ENCODE measurements around the gene RAVER2.
"Not testable (repeated sequence)": the region's sequence is repeated elsewhere in the genome, so short reads cannot be mapped to it uniquely, and the experiment has no call there.

RAVER2 gene

DNA sequence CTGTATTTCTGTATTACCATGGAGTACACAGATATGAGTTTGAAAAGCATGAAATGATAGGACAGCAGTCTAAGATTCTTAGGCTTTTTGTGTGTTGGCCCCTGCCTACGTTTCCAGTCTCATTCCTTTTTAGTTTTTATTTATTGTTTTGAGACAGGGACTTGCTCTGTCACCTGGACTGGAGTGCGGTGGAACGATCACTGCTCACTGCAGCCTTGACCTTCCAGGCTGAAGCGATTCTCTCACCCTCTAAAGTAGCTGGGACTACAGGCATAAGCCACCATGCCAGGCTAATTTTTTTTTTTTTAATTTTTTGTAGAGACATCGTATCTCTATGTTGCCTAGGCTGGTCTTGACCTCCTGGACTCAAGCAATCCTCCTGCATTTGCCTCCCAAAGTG is 3.8 kb downstream of the RAVER2 start:
- DNase-seq, result no peak

- no peak for DNase-seq
These were observed 5.2 kb downstream of the RAVER2 start for GRCh38 chr1:64750092-64750491.

DNA sequence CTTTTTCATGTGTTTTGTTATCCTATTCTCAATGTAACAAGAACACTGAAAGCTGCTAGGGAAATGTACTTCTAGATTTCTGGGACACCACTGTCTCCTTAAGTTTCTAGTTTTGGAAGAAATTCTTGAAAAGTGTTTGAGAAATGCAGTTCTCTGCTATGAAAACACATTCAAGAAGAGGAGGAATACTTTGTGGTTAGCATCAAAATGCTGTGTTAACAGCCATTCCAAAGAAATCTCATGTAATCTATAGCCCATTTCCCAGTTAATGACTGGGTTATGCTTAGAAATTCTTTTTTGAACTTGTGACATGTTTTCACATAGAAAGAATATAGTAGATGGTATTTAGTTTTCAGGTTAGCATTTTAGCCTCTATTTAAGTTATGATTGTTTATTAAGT is 6.0 kb downstream of the RAVER2 start:
- DNase-seq, result no peak

DNA sequence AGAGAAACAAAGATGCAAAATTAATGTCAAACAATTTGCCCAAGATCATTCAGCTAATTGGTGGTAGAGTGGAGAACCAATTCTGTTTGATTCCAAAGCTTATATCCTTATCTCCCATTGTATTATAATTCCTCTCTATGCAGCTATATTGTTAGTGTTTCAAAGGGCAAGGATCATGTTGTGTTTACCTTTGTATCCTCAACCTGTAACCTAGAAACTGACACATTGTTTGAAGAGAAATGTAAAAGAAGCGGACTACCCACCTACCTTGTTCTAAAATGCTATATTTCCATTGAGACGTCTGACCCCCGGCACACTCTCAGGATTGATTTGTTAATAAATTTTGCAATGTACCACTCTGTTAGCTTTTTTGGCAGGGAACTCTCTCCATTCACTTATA is 9.3 kb downstream of the RAVER2 start:
- DNase-seq, result no peak

GRCh38 chr1:64755361-64755760 is 10.5 kb downstream of the RAVER2 start:
- no peak for DNase-seq

DNA sequence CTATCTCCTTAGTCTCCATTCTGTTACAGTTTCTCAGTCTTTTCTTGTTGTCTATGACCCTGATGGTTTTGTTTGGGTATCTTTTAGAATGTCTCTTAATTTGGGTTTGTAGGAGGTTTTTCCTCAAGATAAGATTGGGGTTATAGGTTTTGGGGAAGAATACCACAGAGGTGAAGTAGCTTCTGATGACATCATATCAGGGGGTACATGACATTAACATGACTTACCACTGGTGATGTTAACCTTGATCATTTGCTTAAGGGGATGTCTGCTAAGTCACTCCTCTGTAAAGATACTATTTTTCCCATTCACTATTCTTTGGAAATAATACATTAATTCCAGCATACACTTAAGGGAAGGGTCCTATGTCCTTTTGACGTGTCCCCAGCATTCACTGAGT is 11.9 kb downstream of the RAVER2 start:
- DNase-seq, result no peak

DNA sequence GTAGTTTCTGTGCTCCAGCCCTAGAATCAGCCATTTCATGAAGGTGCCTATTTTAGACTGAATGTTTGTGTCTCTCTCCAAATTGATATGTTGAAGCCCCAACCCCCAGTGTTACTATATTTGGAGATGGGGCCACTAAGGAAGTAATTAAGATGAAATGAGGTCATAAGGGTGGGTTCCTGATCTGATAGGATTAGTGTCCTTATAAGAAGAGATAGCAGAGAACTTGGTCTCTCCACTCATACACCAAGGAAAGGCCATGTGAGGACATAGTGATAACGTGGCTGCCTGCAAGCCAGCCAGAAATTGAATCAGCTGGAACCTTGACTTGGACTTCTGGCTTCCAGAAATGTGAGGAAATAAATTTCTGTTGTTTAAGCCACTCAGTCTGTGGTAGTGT is 12.3 kb downstream of the RAVER2 start:
- DNase-seq, result no peak

GRCh38 chr1:64758233-64758632 is 13.4 kb downstream of the RAVER2 start:
- DNase-seq, result no peak

GRCh38 chr1:64759968-64760367 is 15.1 kb downstream of the RAVER2 start:
- DNase-seq, result no peak

- DNase-seq, result no peak
These were observed 20.1 kb downstream of the RAVER2 start for GRCh38 chr1:64765012-64765411.

DNA sequence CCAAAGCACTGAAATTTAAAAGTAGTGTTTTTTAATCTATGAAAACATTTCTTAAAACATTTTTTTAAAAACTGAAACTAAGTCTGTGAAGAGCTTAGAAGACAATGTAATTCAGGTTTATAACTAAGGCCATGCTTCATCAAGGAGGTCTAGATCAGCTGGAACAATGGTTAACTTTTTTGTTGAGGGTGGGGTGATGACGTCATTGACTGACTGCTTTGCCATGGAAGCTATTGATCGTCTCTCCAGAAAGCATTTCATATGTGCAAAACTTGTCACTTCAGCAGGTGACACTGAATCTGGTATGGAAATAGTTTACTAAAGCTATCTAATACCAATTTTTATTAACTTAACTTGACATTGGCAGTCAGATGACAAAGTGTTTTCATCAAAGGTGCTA is 21.0 kb downstream of the RAVER2 start:
- no peak for DNase-seq

GRCh38 chr1:64766429-64766828 is 21.6 kb downstream of the RAVER2 start:
- DNase-seq, result no peak

DNA sequence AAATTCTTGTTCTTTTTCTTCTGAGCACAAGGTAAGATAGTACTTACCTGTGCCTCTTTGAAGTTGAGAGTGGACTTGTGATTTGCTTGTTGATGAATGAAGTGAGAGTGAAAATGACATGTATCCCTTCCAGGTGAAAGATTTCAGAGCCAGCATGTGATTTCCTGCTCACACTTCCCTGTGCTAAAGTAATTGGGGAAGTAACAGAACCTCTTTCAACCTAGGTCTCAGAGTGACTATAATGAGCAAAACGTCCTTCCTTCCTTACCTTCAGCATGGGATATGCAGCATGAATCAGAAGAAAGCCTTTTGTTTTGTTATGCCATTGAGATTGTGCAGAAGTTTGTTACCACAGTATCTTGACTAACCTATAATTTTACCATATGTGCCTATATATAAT is 24.6 kb downstream of the RAVER2 start:
- no peak for DNase-seq

DNA sequence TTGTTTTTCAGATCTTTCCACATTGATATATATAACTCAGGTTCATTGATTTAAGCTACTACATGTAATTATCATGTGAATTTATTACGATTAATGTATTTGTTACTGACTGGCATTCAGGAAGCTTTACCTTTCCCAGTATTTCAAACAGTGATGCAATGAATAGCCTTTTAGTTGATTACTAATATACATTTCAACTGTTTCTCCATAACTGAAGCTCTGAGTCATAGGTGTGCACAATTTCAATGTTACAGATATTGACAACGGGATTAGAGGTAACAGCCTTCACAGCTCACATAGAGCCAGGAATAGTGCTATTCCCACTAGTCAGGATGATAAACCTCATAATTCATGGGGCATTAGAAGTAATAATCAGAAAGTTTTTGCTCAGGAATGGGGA is 25.1 kb downstream of the RAVER2 start:
- no peak for DNase-seq

GRCh38 chr1:64773306-64773705 is 28.4 kb downstream of the RAVER2 start:
- not testable (repeated sequence) for DNase-seq

GRCh38 chr1:64775113-64775512 is 30.2 kb downstream of the RAVER2 start:
- DNase-seq, result no peak

- not testable (repeated sequence) for DNase-seq
These were observed 37.2 kb downstream of the RAVER2 start for GRCh38 chr1:64782044-64782443.

DNA sequence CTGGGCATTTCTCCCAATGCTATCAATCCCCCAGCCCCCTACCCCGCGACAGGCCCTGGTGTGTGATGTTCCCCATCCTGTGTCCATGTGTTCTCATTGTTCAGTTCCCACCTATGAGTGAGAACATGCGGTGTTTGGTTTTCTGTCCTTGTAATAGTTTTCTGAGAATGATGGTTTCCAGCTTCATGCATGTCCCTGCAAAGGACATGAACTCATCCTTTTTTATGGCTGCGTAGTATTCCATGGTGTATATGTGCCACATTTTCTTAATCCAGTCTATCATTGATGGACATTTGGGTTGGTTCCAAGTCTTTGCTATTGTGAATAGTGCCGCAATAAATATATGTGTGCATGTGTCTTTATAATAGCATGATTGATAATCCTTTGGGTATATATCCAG is 38.0 kb downstream of the RAVER2 start:
- DNase-seq, result not testable (repeated sequence)

DNA sequence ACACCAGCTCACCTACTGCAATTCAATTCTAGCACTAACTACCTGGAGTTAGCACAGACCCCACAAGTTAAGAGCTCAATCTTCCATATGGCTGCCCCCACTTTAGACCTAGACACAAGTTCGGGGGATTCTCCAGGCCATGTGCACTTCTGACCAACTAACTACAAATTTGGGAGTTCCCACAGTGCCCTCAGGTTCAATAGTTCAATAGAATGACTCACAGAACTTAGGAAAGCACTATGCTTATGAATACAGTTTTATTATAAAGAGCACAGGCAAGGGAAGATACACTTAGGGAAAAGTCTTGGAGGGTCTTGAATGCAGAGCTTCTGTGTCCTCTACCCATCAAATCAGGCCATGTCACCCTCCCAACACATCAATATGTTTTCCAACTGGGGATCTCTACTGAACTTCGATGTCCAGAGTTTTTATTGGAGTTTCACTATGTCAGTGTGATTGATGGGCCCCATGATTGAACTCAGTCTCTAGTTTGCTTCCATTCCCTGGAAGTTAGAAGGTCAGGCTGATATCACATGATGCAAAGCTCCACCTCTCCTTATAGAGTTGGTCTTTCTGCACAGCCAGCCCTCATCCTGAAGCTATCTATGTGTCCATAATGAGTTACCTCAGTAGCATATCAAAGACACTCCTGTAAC is 46.1 kb downstream of the RAVER2 start:
- DNase-seq, result no peak

DNA sequence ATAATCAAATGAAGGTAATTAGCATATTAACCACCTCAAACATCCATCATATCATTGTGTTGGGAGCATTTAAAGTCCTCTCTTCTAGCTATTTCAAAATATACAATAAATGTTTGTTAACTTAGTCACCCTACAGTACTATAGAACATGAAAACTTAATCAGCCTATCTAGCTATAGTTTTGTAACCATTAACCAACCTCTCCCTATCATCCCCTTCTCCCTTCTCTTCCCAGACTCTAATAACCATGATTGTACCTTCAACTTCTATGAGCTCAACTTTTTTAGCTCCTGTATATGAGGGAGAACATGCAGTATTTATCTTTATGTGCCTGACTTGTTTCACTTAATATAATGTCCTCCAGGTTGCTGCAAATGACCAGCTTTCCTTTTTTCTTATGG is 54.0 kb downstream of the RAVER2 start:
- no peak for DNase-seq

DNA sequence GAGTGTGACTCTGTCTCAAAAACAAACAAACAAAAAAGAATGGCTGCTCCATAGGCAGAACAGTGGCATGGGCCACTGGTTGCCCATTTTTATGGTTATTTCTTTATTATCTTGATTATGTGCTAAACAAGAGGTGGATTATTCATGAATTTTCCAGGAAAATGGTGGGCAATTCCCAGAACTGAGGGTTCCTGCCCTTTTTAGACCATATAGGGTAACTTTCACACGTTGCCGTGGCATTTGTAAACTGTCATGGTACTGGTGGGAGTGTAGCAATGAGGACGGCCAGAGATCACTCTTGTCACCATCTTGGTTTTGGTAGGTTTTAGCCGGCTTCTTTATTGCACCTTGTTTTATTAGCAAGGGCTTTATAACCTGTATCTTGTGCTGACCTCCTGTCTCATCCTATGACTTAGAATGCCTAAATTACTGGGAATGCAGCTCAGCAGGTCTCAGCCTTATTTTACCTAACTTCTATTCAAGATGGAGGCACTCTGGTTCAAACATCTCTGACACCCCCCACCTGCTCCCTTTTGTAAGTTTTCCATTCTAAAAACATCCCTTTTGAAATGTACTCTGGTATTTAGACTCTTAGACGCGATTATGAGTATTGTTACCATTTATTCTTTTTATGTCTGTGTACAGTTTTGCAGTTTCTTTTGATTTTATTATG is 57.1 kb downstream of the RAVER2 start:
- DNase-seq, result no peak

GRCh38 chr1:64809309-64809708 is 64.4 kb downstream of the RAVER2 start:
- no peak for DNase-seq

GRCh38 chr1:64810001-64810400 is 65.1 kb downstream of the RAVER2 start:
- no peak for DNase-seq

DNA sequence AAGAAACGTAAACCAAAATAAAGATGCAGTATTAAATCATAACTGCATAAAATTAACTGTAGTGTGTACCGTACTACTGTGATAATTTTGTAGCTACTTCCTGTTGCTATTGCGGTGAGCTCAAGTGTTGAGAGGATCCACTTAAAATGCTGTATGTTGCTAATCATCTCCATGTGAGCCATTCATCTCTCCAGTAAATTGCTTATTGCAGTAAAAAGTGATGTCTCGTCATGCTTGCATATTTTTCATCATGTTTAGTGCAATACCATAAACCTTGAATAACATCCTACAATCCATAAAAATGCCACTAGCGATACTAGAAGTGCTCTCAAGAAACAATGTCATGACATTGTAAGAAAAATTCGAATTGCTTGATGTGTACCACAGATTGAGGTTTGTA is 66.3 kb downstream of the RAVER2 start:
- DNase-seq, result no peak

GRCh38 chr1:64814427-64814826 is 69.6 kb downstream of the RAVER2 start:
- no peak for DNase-seq
